GM23248 (cell line): ENCODE measurements around the gene SH2D3A. TPM values are rescaled to one million over a fixed set of nuclear protein-coding genes. Genes with fewer than 3 reads are reported as not detected.

Experiments used
- DNase-seq: peaks from one replicate; pipeline ENCODE4 v3.0.0-alpha.2; 2015
- H2AFZ ChIP-seq: fragments of 200-600 bp; sonication (generic); 2 replicates; pipeline ENCODE4 v1.6.1; 2016; ENCODE audit warnings: antibody characterized with exemption
- H3F3A ChIP-seq: fragments of 200-600 bp; sonication (generic); 2 replicates; pipeline ENCODE4 v1.6.1; 2016; ENCODE audit warnings: mild to moderate bottlenecking, antibody characterized with exemption, mixed run types; ENCODE audit not compliant: insufficient read depth
- H3K27ac ChIP-seq: fragments of 200-600 bp; sonication (generic); 2 replicates; pipeline ENCODE4 v1.5.1; 2016; ENCODE audit warnings: mild to moderate bottlenecking
- H3K27me3 ChIP-seq: fragments of 200-600 bp; sonication (generic); replicated peaks from 2 replicates; pipeline ENCODE4 v1.6.1; 2016; ENCODE audit warnings: mild to moderate bottlenecking; ENCODE audit not compliant: insufficient read depth
- H3K36me3 ChIP-seq: fragments of 200-600 bp; sonication (generic); 2 replicates; pipeline ENCODE4 v1.6.1; 2016; ENCODE audit warnings: low read depth, mild to moderate bottlenecking
- H3K4me1 ChIP-seq: fragments of 200-600 bp; sonication (generic); 2 replicates; pipeline ENCODE4 v1.6.1; 2016; ENCODE audit warnings: mild to moderate bottlenecking; ENCODE audit not compliant: insufficient read depth
- H3K4me2 ChIP-seq: fragments of 200-600 bp; sonication (generic); one replicate; pipeline ENCODE4 v1.6.1; 2016; ENCODE audit warnings: mild to moderate bottlenecking; ENCODE audit not compliant: unreplicated experiment
- H3K4me3 ChIP-seq: fragments of 200-600 bp; sonication (generic); 2 replicates; pipeline ENCODE4 v1.5.1; 2016; ENCODE audit warnings: mild to moderate bottlenecking
- H3K79me2 ChIP-seq: fragments of 200-600 bp; sonication (generic); 2 replicates; pipeline ENCODE4 v1.6.1; 2016; ENCODE audit warnings: mild to moderate bottlenecking; ENCODE audit not compliant: insufficient read depth
- H3K9ac ChIP-seq: fragments of 200-600 bp; sonication (generic); 2 replicates; pipeline ENCODE4 v1.6.1; 2016; ENCODE audit warnings: mild to moderate bottlenecking
- H3K9me2 ChIP-seq: fragments of 200-600 bp; sonication (generic); 2 replicates; pipeline ENCODE4 v1.6.1; 2016; ENCODE audit warnings: mixed run types, mild to moderate bottlenecking, moderate library complexity; ENCODE audit not compliant: insufficient read depth
- H3K9me3 ChIP-seq: fragments of 200-600 bp; sonication (generic); one replicate; pipeline ENCODE4 v1.6.1; 2017; ENCODE audit warnings: low read depth
- H4K20me1 ChIP-seq: fragments of 200-600 bp; sonication (generic); 2 replicates; pipeline ENCODE4 v1.6.0; 2016; ENCODE audit not compliant: insufficient read depth
- EZH2 ChIP-seq: fragments of 200-600 bp; sonication (generic); IDR thresholded peaks from 2 replicates; pipeline ENCODE4 v1.6.1; 2018; ENCODE audit warnings: antibody characterized with exemption, mild to moderate bottlenecking; ENCODE audit not compliant: insufficient read depth, poor library complexity, severe bottlenecking
- EZH2phosphoT487 ChIP-seq: fragments of 200-600 bp; sonication (generic); IDR thresholded peaks from 2 replicates; pipeline ENCODE4 v1.6.1; 2018; ENCODE audit warnings: antibody characterized with exemption, moderate library complexity, mild to moderate bottlenecking, low read depth; ENCODE audit not compliant: insufficient read depth
- WGBS, 2 experiments: methylation state at CpG; one replicate each; pipeline ENCODE4 v1.1.6; 2015 to 2017; ENCODE audit warnings: low lambda C conversion rate in 2 of 2, low coverage in 1 of 2; ENCODE audit errors: missing lambda C conversion rate in 2 of 2; 5-methylcytosine and 5-hydroxymethylcytosine counted together
- in situ Hi-C: fragments of 300-500 bp; cut with MboI; formaldehyde crosslinking; loops from 2 replicates; pipeline ENCODE4 v1.15.0; 2020
- polyA plus RNA-seq: library from polyadenylated mRNA; unstranded; fragments of >200 nt; fragmentation: Nextera tagmentation; extraction: Ambion mirVana; gene quantifications from 2 replicates; pipeline ENCODE4 v1.2.1, GENCODE V29; 2016
- total RNA-seq: library from RNA; depleted of rRNA; stranded (reverse); fragments of >200 nt; shearing (Covaris generic); gene quantifications from 2 replicates; pipeline ENCODE4 v1.2.3, GENCODE V29; 2014

SH2D3A gene
- total and polyA plus RNA-seq, 2 experiments from 2014 or later: not detected

DNA sequence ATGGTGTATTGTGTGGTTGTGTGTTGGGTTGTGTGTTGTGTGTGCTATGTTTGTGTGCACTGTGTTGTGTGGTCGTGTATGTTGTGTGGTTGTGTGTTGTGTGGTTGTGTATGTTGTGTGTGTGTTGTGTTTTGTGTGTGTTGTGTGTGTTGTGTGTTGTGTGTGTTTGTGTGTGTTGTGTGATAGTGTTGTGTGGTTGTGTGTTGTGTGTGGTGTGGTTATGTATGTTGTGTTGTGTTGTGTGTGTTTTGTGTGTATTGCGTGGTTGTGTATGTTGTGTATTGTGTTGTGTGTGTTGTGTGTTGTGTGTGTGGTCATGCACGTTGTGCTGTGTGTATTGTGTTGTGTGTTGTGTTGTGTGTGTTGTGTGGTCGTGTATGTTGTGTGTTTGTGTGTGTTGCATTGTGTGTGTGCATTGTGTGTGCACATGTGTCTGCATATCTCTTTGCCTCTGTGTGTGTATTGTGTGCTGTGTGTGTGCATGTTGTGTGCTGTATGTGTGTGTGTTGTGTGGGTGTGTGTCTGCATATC, 49.7 kb downstream of the SH2D3A start:
- H3K9ac ChIP-seq: no peak overlapping the region
- no peaks in the 10 kb centered on the region for H3K79me2 ChIP-seq
- H3K9me2 ChIP-seq: no peaks in the 10 kb centered on the region
- no peak overlapping the region for H3K27ac ChIP-seq
- no peak overlapping the region for H2AFZ ChIP-seq
- no peaks in the 10 kb centered on the region for H3K27me3 ChIP-seq
- H3K36me3 ChIP-seq: no peaks in the 10 kb centered on the region
- DNase-seq: no peak
- H3F3A ChIP-seq: peaks cover 4% of the 10 kb centered on the region; the same call in 1 of the 2 replicates
- H3K4me3 ChIP-seq: no peak overlapping the region
- in situ Hi-C loops: no loop called here
- H3K9me3 ChIP-seq: no peaks in the 10 kb centered on the region
- TF ChIP-seq EZH2phosphoT487: no peak
- no peak overlapping the region for H3K4me2 ChIP-seq
- 89 to 92% methylated on average over 4 of the region's 4 CpGs for WGBS, 2 experiments
- peaks cover 10% of the 10 kb centered on the region for H3K4me1 ChIP-seq
- H4K20me1 ChIP-seq: no peaks in the 10 kb centered on the region

DNA sequence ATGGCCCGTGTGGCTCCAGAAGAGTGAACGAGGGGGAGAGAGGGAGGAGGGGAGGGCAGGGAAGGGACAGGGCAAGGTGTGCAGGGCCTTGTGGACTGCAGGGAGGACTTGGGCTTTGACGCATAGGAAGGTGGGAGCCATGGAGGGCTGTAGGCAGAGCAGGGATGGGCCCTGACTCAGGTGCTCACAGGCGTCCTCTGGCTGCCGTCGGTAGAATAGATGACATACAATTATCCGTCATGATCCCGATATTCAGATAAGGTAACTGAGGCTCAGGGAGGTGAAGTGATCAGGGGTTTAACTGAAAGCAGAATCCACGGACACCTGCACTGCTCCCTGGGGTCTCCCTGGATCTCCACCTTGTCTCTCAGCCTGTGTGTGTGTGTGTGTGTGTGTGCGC, 50.2 kb downstream of the SH2D3A start:
- no peaks in the 10 kb centered on the region for H3K27me3 ChIP-seq
- TF ChIP-seq EZH2 (no peak), EZH2phosphoT487 (no peak)
- H4K20me1 ChIP-seq: no peaks in the 10 kb centered on the region
- H3K27ac ChIP-seq: no peak overlapping the region
- peaks cover 10% of the 10 kb centered on the region for H3K4me1 ChIP-seq
- H3K4me2 ChIP-seq: no peak overlapping the region
- no peaks in the 10 kb centered on the region for H3K79me2 ChIP-seq
- no peak overlapping the region for H3K4me3 ChIP-seq
- H3K9me3 ChIP-seq: no peaks in the 10 kb centered on the region
- no peaks in the 10 kb centered on the region for H3F3A ChIP-seq
- no peaks in the 10 kb centered on the region for H3K36me3 ChIP-seq
- no peaks in the 10 kb centered on the region for H3K9me2 ChIP-seq
- no peak overlapping the region for H3K9ac ChIP-seq
- no peak for DNase-seq
- no peak overlapping the region for H2AFZ ChIP-seq
- WGBS, 2 experiments: 91 to 93% methylated on average over 9 to 10 of the region's 10 CpGs
- in situ Hi-C loops: no loop called here

DNA sequence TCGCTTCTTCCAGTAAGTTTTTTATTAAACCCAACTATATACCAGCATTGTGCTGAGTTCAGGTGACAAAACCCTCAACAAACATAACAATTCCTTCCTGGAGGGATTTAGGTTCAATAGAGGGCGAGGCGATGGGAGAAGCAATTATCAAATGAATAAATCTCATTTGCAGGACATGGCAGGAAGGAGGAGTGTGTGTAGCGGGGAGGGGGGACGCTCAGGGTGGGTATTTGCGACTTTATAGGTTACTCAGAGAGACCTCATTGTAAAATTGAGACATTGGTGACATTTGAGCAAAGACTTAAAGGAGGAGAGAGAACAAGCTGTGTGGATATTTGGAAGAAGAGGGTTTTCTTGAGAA, 50.6 kb downstream of the SH2D3A start:
- no peaks in the 10 kb centered on the region for H3K79me2 ChIP-seq
- H2AFZ ChIP-seq: no peak overlapping the region
- no peaks in the 10 kb centered on the region for H3F3A ChIP-seq
- no peak for DNase-seq
- no peaks in the 10 kb centered on the region for H3K36me3 ChIP-seq
- H3K4me3 ChIP-seq: no peak overlapping the region
- in situ Hi-C loops: no loop called here
- no peaks in the 10 kb centered on the region for H3K27me3 ChIP-seq
- H3K9me3 ChIP-seq: no peaks in the 10 kb centered on the region
- H3K9ac ChIP-seq: no peak overlapping the region
- H3K4me2 ChIP-seq: no peak overlapping the region
- WGBS, 2 experiments: 88 to 97% methylated on average over 6 of the region's 6 CpGs
- no peak for TF ChIP-seq EZH2
- no peaks in the 10 kb centered on the region for H3K9me2 ChIP-seq
- H3K4me1 ChIP-seq: peaks cover 10% of the 10 kb centered on the region
- no peaks in the 10 kb centered on the region for H4K20me1 ChIP-seq
- H3K27ac ChIP-seq: no peak overlapping the region

DNA sequence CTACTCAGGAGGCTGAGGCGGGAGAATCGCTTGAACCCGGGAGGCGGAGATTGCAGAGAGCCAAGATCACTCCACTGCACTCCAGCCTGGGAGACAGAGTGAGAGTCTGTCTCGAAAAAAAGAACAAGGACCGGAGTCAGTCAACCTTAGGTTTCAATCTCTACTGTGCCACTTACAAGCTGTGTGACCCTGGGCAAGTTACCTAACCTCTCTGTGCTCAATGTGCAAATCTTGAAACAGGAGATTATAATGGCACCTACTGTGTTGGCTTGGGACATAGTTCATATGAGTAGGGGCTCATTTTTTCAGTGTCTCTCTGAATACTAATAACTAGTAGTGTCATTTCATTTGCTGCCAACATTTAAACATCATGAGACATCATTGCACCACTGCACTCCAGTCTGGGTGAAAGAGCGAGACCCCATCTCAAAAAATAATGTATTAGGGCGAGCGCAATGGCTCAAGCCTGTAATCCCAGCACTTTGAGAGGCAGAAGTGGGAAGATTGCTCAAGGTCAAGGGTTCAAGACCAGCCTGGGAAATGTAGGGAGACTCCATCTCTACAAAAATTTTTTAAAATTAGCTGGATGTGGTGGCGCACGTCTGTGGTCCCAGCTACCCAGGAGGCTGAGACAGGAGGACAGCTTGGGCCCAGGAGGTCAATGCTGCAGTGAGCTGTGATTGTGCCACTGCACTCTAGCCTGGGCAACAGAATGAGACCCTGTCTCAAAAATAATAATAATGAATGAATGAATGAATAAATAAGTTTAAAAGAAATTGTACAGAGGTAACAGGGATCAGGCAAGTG, 52.3 kb downstream of the SH2D3A start:
- H3K36me3 ChIP-seq: no peaks in the 10 kb centered on the region
- no peaks in the 10 kb centered on the region for H3K9me2 ChIP-seq
- no peak overlapping the region for H3K4me2 ChIP-seq
- in situ Hi-C loops: no loop called here
- H3F3A ChIP-seq: no peaks in the 10 kb centered on the region
- no peak overlapping the region for H3K4me3 ChIP-seq
- no peaks in the 10 kb centered on the region for H4K20me1 ChIP-seq
- H3K9me3 ChIP-seq: no peaks in the 10 kb centered on the region
- WGBS, 2 experiments: 88 to 91% methylated on average over 11 of the region's 11 CpGs
- no peaks in the 10 kb centered on the region for H3K4me1 ChIP-seq
- no peaks in the 10 kb centered on the region for H3K79me2 ChIP-seq
- no peak for TF ChIP-seq EZH2
- H3K27me3 ChIP-seq: no peaks in the 10 kb centered on the region
- no peak for DNase-seq
- no peak overlapping the region for H2AFZ ChIP-seq
- H3K27ac ChIP-seq: no peak overlapping the region
- H3K9ac ChIP-seq: no peak overlapping the region
